GM06990 (cell line): ENCODE measurements around the gene CD300C.
A peak's percentile ranks its signal among the peaks of the same experiment; 100 is the strongest.
"Not testable (repeated sequence)": the region's sequence is repeated elsewhere in the genome, so short reads cannot be mapped to it uniquely, and the experiment has no call there.

Source experiments
- DNase-seq: peaks from one replicate; pipeline ENCODE4 v3.0.0-alpha.2; 2011; ENCODE audit not compliant: insufficient read length; ENCODE audit errors: extremely low read depth
- H3K27me3 ChIP-seq: replicated peaks from 2 replicates; pipeline ENCODE4 v1.6.0; 2011; ENCODE audit warnings: low read length; ENCODE audit not compliant: control insufficient read depth, insufficient read depth
- H3K36me3 ChIP-seq: 2 replicates; pipeline ENCODE4 v1.5.1; 2011; ENCODE audit warnings: low read length; ENCODE audit not compliant: control insufficient read depth, insufficient read depth
- H3K4me3 ChIP-seq: replicated peaks from 2 replicates; pipeline ENCODE4 v1.5.1; 2011; ENCODE audit warnings: low read depth, mild to moderate bottlenecking, control low read depth, low read length
- CTCF ChIP-seq: IDR thresholded peaks from 2 replicates; pipeline ENCODE4 v1.5.1; 2011; ENCODE audit warnings: low read length, control low read depth, mild to moderate bottlenecking, inconsistent platforms; ENCODE audit not compliant: insufficient read depth, poor library complexity, severe bottlenecking

The CD300C gene

GRCh38 chr17:74566132-74566753 lies 20.3 kb upstream of the CD300C start:
- no peaks in the 10 kb centered on the region; the same call in none of the 2 replicates for H3K27me3 ChIP-seq
- TF ChIP-seq CTCF = peak; percentile 79
- no peaks in the 10 kb centered on the region for H3K36me3 ChIP-seq
- no peak overlapping the region for H3K4me3 ChIP-seq
- no peak for DNase-seq

- TF ChIP-seq CTCF = no peak
- no peak for DNase-seq
- H3K36me3 ChIP-seq = no peaks in the 10 kb centered on the region
- H3K27me3 ChIP-seq = peaks cover 2% of the 10 kb centered on the region
- no peak overlapping the region for H3K4me3 ChIP-seq
Observed at GRCh38 chr17:74565126-74565525, 19.2 kb upstream of the CD300C start.

GRCh38 chr17:74563358-74563757 lies 17.4 kb upstream of the CD300C start:
- Histone ChIP-seq H3K36me3 (no peaks in the 10 kb centered on the region), H3K4me3 (no peak overlapping the region), H3K27me3 (peaks cover 2% of the 10 kb centered on the region)
- no peak for TF ChIP-seq CTCF
- no peak for DNase-seq

- no peak for DNase-seq
- peaks cover 2% of the 10 kb centered on the region for H3K27me3 ChIP-seq
- H3K36me3 ChIP-seq = no peaks in the 10 kb centered on the region
- TF ChIP-seq CTCF = no peak
- H3K4me3 ChIP-seq = no peak overlapping the region
Observed at GRCh38 chr17:74561586-74561985, 15.7 kb upstream of the CD300C start.

- Histone ChIP-seq H3K27me3 (peaks cover 4% of the 10 kb centered on the region), H3K36me3 (no peaks in the 10 kb centered on the region), H3K4me3 (no peak overlapping the region)
- DNase-seq = no peak
- TF ChIP-seq CTCF = no peak
Observed at GRCh38 chr17:74558882-74559519, 13.1 kb upstream of the CD300C start.

- not testable (repeated sequence) for H3K4me3 ChIP-seq, H3K27me3 ChIP-seq, H3K36me3 ChIP-seq, DNase-seq
Observed at GRCh38 chr17:74558402-74558801, 12.5 kb upstream of the CD300C start.
